Mucosa of rectum (tissue), 2 donors: ENCODE results near the gene TMED8.

Experiments used
- H3K27ac ChIP-seq, 2 donors: one replicate each; pipeline ENCODE4 v1.7.0; 2013; ENCODE audit warnings: inconsistent platforms in 2 of 2, low read depth in 2 of 2, low read length in 2 of 2
- H3K27me3 ChIP-seq, 2 donors: one replicate each; pipeline ENCODE4 v1.7.0; 2013; ENCODE audit warnings: low read length in 2 of 2; ENCODE audit not compliant: control insufficient read depth in 2 of 2, insufficient read depth in 2 of 2
- H3K36me3 ChIP-seq, 2 donors: one replicate each; pipeline ENCODE4 v1.7.0; 2013; ENCODE audit warnings: low read length in 2 of 2; ENCODE audit not compliant: control insufficient read depth in 2 of 2, insufficient read depth in 2 of 2
- H3K4me1 ChIP-seq, 2 donors: one replicate each; pipeline ENCODE4 v1.7.0; 2013; ENCODE audit warnings: low read length in 2 of 2, mild to moderate bottlenecking in 1 of 2; ENCODE audit not compliant: control insufficient read depth in 2 of 2, insufficient read depth in 2 of 2
- H3K4me3 ChIP-seq, 2 donors: one replicate each; pipeline ENCODE4 v1.7.0; 2013; ENCODE audit warnings: low read length in 2 of 2
- H3K9ac ChIP-seq, 2 donors: one replicate each; pipeline ENCODE4 v1.7.0; 2013; ENCODE audit warnings: low read length in 2 of 2, low read depth in 1 of 2, mild to moderate bottlenecking in 1 of 2
- H3K9me3 ChIP-seq, 2 donors: one replicate each; pipeline ENCODE4 v1.7.0; 2013; ENCODE audit warnings: low read length in 2 of 2; ENCODE audit not compliant: control insufficient read depth in 2 of 2
- donor health status: healthy.
- donor health status: Normal muscosa, but diverticular disease.

The TMED8 gene

GRCh38 chr14:77369285-77369684 is 7.6 kb downstream of the TMED8 start:
- no peaks in the 10 kb centered on the region for H3K9me3 ChIP-seq
- no peak overlapping the region for H3K27ac ChIP-seq

GRCh38 chr14:77364146-77364545 is 12.7 kb downstream of the TMED8 start:
- Histone ChIP-seq H3K27ac (no peak overlapping the region), H3K27me3 (no peaks in the 10 kb centered on the region), H3K36me3 (no peaks in the 10 kb centered on the region), H3K4me3 (no peak overlapping the region), H3K4me1 (no peaks in the 10 kb centered on the region), H3K9me3 (no peaks in the 10 kb centered on the region), H3K9ac (no peak overlapping the region)

More at GRCh38 chr14:77369285-77369684, 7.6 kb downstream of the TMED8 start:
- no peaks in the 10 kb centered on the region for H3K4me1 ChIP-seq
- no peaks in the 10 kb centered on the region for H3K36me3 ChIP-seq
- H3K4me3 ChIP-seq = no peak overlapping the region
- no peaks in the 10 kb centered on the region for H3K27me3 ChIP-seq
- no peak overlapping the region for H3K9ac ChIP-seq

- no peak overlapping the region for H3K27ac ChIP-seq
- no peaks in the 10 kb centered on the region for H3K4me1 ChIP-seq
- H3K27me3 ChIP-seq = no peaks in the 10 kb centered on the region
- no peak overlapping the region for H3K4me3 ChIP-seq
- no peak overlapping the region for H3K9ac ChIP-seq
- no peaks in the 10 kb centered on the region for H3K9me3 ChIP-seq
- no peaks in the 10 kb centered on the region for H3K36me3 ChIP-seq
Measured at GRCh38 chr14:77359626-77360025, 17.3 kb downstream of the TMED8 start.

GRCh38 chr14:77356899-77357298 is 20.0 kb downstream of the TMED8 start:
- Histone ChIP-seq H3K36me3 (no peaks in the 10 kb centered on the region), H3K4me1 (no peaks in the 10 kb centered on the region), H3K9ac (no peak overlapping the region), H3K4me3 (no peak overlapping the region), H3K27ac (no peak overlapping the region), H3K9me3 (no peaks in the 10 kb centered on the region), H3K27me3 (no peaks in the 10 kb centered on the region)

- no peaks in the 10 kb centered on the region for H3K27me3 ChIP-seq
- H3K9ac ChIP-seq = no peak overlapping the region
- no peaks in the 10 kb centered on the region for H3K4me1 ChIP-seq
- H3K4me3 ChIP-seq = no peak overlapping the region
- no peaks in the 10 kb centered on the region for H3K36me3 ChIP-seq
- H3K27ac ChIP-seq = no peak overlapping the region
- H3K9me3 ChIP-seq = no peaks in the 10 kb centered on the region
Measured at GRCh38 chr14:77355811-77356210, 21.1 kb downstream of the TMED8 start.

- no peak overlapping the region for H3K4me3 ChIP-seq
- H3K9ac ChIP-seq = no peak overlapping the region
- no peak overlapping the region for H3K27ac ChIP-seq
- H3K9me3 ChIP-seq = no peaks in the 10 kb centered on the region
- H3K27me3 ChIP-seq = no peaks in the 10 kb centered on the region
- no peaks in the 10 kb centered on the region for H3K4me1 ChIP-seq
- peaks cover 2 to 10% of the 10 kb centered on the region in 2 donors for H3K36me3 ChIP-seq
Measured at GRCh38 chr14:77353469-77354141, 23.3 kb downstream of the TMED8 start.

GRCh38 chr14:77347751-77348150 is 29.1 kb downstream of the TMED8 start:
- Histone ChIP-seq H3K4me3 (no peak overlapping the region), H3K4me1 (no peaks in the 10 kb centered on the region), H3K27ac (no peak overlapping the region), H3K9ac (no peak overlapping the region), H3K36me3 (peaks cover 12 to 16% of the 10 kb centered on the region in 2 donors), H3K9me3 (no peaks in the 10 kb centered on the region), H3K27me3 (no peaks in the 10 kb centered on the region)

- Histone ChIP-seq H3K9me3 (no peaks in the 10 kb centered on the region), H3K27me3 (no peaks in the 10 kb centered on the region), H3K9ac (no peak overlapping the region), H3K36me3 (peaks cover 17 to 19% of the 10 kb centered on the region in 2 donors), H3K27ac (no peak overlapping the region), H3K4me3 (no peak overlapping the region), H3K4me1 (no peaks in the 10 kb centered on the region)
Measured at GRCh38 chr14:77346495-77346894, 30.4 kb downstream of the TMED8 start.

GRCh38 chr14:77344377-77344996 is 32.4 kb downstream of the TMED8 start:
- Histone ChIP-seq H3K9me3 (no peaks in the 10 kb centered on the region), H3K27ac (no peak overlapping the region), H3K27me3 (no peaks in the 10 kb centered on the region), H3K36me3 (peaks cover 17 to 21% of the 10 kb centered on the region in 2 donors), H3K4me1 (no peaks in the 10 kb centered on the region), H3K9ac (no peak overlapping the region), H3K4me3 (no peak overlapping the region)

GRCh38 chr14:77343662-77344061 is 33.2 kb downstream of the TMED8 start:
- H3K27me3 ChIP-seq = no peaks in the 10 kb centered on the region
- peaks cover 16 to 21% of the 10 kb centered on the region in 2 donors for H3K36me3 ChIP-seq
- no peak overlapping the region for H3K27ac ChIP-seq
- H3K4me1 ChIP-seq = no peaks in the 10 kb centered on the region
- no peak overlapping the region for H3K4me3 ChIP-seq
- H3K9me3 ChIP-seq = no peaks in the 10 kb centered on the region
- no peak overlapping the region for H3K9ac ChIP-seq
